T-helper 9 cell (primary cell): Measurements from ENCODE around the gene IP6K3.

Experiments used
- DNase-seq: peaks from one replicate; pipeline ENCODE4 v3.0.0-alpha.2; 2020

Gene IP6K3

GRCh38 chr6:33720998-33721397 is 25.7 kb downstream of the IP6K3 start:
- DNase-seq, result no peak

GRCh38 chr6:33719326-33719987 is 27.2 kb downstream of the IP6K3 start:
- DNase-seq, result no peak

- DNase-seq, result no peak
Observed at GRCh38 chr6:33718713-33719112, 28.0 kb downstream of the IP6K3 start.

- no peak for DNase-seq
Observed at GRCh38 chr6:33717934-33718455, 28.7 kb downstream of the IP6K3 start.

- no peak for DNase-seq
Observed at GRCh38 chr6:33716890-33717632, 29.6 kb downstream of the IP6K3 start.

GRCh38 chr6:33716379-33716778 is 30.3 kb downstream of the IP6K3 start:
- DNase-seq, result no peak

GRCh38 chr6:33714385-33715040 is 32.2 kb downstream of the IP6K3 start:
- no peak for DNase-seq

GRCh38 chr6:33713786-33714185 is 32.9 kb downstream of the IP6K3 start:
- DNase-seq, result no peak

- no peak for DNase-seq
Observed at GRCh38 chr6:33712914-33713313, 33.8 kb downstream of the IP6K3 start.

- peak; percentile 95 for DNase-seq
Observed at GRCh38 chr6:33711140-33712129, 35.3 kb downstream of the IP6K3 start, which contains the start of gene UQCC2. UQCC2 (minus strand) TSS chr6:33711700; CDS start chr6:33711686, 14 bp downstream.

- DNase-seq, result no peak
Observed at GRCh38 chr6:33710296-33711121, 36.2 kb downstream of the IP6K3 start.

- DNase-seq, result no peak
Observed at GRCh38 chr6:33709605-33710295, 37.0 kb downstream of the IP6K3 start.

- DNase-seq, result no peak
Observed at GRCh38 chr6:33708516-33709204, 38.0 kb downstream of the IP6K3 start.

- no peak for DNase-seq
Observed at GRCh38 chr6:33707771-33708170, 38.9 kb downstream of the IP6K3 start.

- no peak for DNase-seq
Observed at GRCh38 chr6:33705955-33706725, 40.6 kb downstream of the IP6K3 start.

GRCh38 chr6:33705268-33705885 is 41.3 kb downstream of the IP6K3 start:
- DNase-seq, result no peak

GRCh38 chr6:33704215-33705066 is 42.3 kb downstream of the IP6K3 start:
- no peak for DNase-seq
